Muscle of leg (tissue), 11 donors: Measurements from ENCODE around the gene HGS. TPM values are rescaled to one million over a fixed set of nuclear protein-coding genes. Genes with fewer than 3 reads are reported as not detected.
A peak's percentile ranks its signal among the peaks of the same experiment; 100 is the strongest.
"Not testable (repeated sequence)": the region's sequence is repeated elsewhere in the genome, so short reads cannot be mapped to it uniquely, and the experiment has no call there.

Experiments used
- DNase-seq: peaks from one replicate; pipeline ENCODE4 v3.0.0; 2013
- H3K27ac ChIP-seq: one replicate; pipeline ENCODE4 v1.5.1; 2013; ENCODE audit warnings: mild to moderate bottlenecking, low read length, control low read depth
- H3K27me3 ChIP-seq: one replicate; pipeline ENCODE4 v1.6.1; 2013; ENCODE audit warnings: low read length; ENCODE audit not compliant: control insufficient read depth, insufficient read depth
- H3K36me3 ChIP-seq: one replicate; pipeline ENCODE4 v1.6.1; 2013; ENCODE audit warnings: low read length; ENCODE audit not compliant: control insufficient read depth, insufficient read depth
- H3K4me1 ChIP-seq: one replicate; pipeline ENCODE4 v1.6.1; 2013; ENCODE audit warnings: low read length; ENCODE audit not compliant: control insufficient read depth, insufficient read depth
- H3K4me3 ChIP-seq: one replicate; pipeline ENCODE4 v1.5.1; 2013; ENCODE audit warnings: low read length, control low read depth
- H3K9me3 ChIP-seq: replicated peaks from 2 replicates; pipeline ENCODE4 v1.6.1; 2013; ENCODE audit warnings: low read depth, low read length; ENCODE audit not compliant: control insufficient read depth
- WGBS: methylation state at CpG from one replicate; pipeline ENCODE4 v1.1.5; 2013; ENCODE audit warnings: missing lambda C conversion rate; ENCODE audit not compliant: insufficient coverage; 5-methylcytosine and 5-hydroxymethylcytosine counted together
- polyA plus RNA-seq, 8 donors: library from polyadenylated mRNA; unstranded; fragments of 120-200 nt; gene quantifications; one replicate each; pipeline versions ENCODE4 v1.2.1 to v1.2.3, GENCODE V29; 2013; ENCODE audit warnings: inconsistent platforms in 1 of 8, low replicate concordance in 1 of 8; ENCODE audit not compliant: insufficient read length in 8 of 8, insufficient read depth in 1 of 8
- total RNA-seq: library from RNA; stranded (reverse); fragments of 120-200 nt; gene quantifications from one replicate; pipeline ENCODE4 v1.2.4, GENCODE V29; 2013

HGS gene
- total and polyA plus RNA-seq, 9 donors: 32.0 to 64.8 (median 47.4) TPM

DNA sequence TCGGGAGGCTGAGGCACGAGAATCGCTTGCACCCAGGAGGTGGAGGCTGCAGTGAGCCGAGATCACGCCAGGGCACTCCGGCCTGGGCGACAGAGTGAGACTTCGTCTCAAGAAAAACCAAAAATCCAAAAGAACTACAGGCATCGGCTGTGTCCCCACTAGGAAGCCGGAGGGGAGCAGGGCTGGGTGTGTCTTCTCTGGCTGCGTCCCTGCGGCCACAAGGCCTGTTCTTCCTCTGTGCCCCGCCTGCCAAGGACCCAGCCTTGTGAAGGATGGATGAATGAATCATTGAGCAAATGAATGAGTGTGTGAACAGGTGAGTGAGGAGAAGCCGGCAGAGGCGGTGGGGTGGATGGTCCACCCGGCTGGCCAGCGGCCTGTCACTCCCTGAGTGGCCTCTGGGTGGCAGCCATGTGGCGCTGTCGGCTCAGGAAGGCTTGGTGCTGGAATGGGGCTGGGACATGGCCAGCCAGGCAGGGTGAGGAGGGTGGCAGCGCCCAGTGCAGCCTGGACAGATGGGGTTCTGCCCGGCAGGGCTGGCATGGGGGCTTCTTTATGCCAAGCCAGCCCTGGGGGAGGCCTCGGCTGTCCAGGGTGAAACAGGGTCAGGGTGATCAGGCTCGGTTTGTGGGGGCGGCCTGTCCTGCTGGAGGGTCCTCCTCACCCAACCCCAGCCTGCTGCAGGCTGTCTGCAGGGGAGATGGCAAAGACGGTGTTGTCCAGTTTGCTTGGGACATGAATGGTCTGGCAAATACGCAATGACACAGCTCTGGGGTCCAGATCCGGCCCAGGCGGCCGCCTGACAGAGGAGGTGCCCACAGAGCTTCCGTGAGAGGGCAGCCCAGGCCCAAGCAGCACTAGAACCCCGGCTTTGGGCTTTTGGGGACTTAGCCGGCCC lies 49.9 kb downstream of the HGS start:
- H3K27ac ChIP-seq: no peak overlapping the region
- no peaks in the 10 kb centered on the region for H3K9me3 ChIP-seq
- DNase-seq: peak; percentile 74
- WGBS: 46% methylated on average over 31 of the region's 32 CpGs
- H3K4me1 ChIP-seq: peaks cover 17% of the 10 kb centered on the region
- H3K36me3 ChIP-seq: no peaks in the 10 kb centered on the region
- peaks cover 17% of the 10 kb centered on the region for H3K27me3 ChIP-seq
- H3K4me3 ChIP-seq: no peak overlapping the region

DNA sequence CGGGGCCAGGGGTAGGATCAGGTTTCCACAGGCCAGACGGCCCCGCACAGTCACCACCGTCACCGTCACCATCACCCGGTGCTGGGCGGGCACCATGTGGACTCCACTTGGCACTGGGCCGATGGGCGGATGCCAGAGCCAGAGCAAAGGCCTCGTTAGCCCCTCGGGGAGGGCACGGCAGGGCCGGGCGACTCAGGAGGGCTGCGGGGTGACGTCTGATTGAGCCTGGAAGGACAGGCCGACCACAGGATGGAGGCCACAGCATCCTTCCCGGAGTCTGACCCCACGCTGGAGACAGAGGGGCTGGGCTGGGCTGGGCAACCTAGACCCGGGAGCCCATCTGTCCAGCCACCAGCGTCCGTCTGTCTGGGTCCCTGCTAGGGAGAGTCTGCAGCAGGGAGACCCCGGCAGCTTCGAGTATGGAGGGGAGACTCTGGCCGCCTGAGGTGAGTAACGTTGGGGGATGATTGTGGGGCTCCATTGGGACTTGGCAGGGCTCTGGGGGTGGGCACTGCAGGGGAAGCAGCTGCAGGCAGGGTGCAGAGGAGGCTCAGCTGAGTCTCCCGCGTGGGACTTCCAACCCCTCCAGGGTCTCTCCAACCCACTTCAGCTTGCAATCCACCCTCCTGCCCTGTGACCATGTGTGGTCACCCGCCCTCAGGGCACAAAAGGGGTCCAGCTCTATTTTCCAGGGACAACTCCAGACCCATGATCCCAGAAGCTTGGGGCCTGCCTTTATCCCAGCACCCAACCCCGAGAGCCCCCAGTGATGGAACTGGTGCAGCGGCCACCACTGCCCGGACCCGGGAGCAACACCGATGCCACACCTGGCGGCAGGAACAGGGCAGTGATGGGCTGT lies 50.8 kb downstream of the HGS start:
- WGBS: 80% methylated on average over 35 of the region's 35 CpGs
- Histone ChIP-seq H3K36me3 (no peaks in the 10 kb centered on the region), H3K4me3 (no peak overlapping the region), H3K9me3 (no peaks in the 10 kb centered on the region), H3K27me3 (peaks cover 17% of the 10 kb centered on the region), H3K27ac (no peak overlapping the region), H3K4me1 (peaks cover 17% of the 10 kb centered on the region)
- no peak for DNase-seq

DNA sequence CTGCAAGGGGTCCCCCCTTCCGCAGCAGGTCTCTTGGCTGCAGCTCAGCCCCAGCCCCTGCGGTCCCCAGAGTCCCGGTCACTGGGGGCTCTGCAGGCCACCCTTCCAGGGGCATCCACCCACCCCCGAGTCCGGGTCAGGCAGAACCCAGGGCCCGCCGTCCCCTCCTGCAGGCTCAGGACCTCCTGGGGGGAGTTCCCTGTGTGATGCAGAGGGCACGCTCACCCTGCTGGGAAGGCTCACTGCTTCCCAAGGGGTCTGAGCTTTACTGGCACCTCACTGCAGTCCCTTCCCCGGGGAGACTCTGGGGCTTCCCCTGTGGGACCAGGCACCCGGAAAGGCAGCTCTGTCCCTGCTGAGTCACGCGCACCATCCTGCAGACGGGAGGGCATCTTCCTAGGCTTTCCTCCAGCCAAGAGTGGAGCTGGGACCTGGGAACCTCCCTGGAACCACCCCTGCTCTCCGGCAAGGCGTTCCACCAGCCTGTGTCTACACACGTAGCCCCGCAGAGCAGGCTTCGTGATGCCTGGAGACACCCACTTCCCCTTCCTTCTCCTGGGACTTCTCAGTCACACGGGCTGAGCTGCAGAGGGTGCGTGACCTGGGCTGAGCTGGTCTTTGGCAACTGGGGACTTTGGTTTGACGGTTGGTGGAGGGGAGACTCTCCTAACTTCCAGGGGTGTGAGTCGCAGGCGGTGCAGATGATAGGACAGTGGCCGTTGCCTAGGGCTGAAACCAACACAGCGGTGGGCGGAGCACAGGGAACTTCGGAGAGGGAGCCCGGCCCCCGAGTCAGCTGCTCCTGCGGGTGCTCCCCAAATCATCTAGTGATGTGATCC lies 51.7 kb downstream of the HGS start:
- Histone ChIP-seq H3K4me1 (peaks cover 17% of the 10 kb centered on the region), H3K27me3 (peaks cover 16% of the 10 kb centered on the region), H3K9me3 (no peaks in the 10 kb centered on the region), H3K27ac (no peak overlapping the region), H3K36me3 (no peaks in the 10 kb centered on the region), H3K4me3 (no peak overlapping the region)
- 49% methylated on average over 24 of the region's 30 CpGs for WGBS
- no peak for DNase-seq

DNA sequence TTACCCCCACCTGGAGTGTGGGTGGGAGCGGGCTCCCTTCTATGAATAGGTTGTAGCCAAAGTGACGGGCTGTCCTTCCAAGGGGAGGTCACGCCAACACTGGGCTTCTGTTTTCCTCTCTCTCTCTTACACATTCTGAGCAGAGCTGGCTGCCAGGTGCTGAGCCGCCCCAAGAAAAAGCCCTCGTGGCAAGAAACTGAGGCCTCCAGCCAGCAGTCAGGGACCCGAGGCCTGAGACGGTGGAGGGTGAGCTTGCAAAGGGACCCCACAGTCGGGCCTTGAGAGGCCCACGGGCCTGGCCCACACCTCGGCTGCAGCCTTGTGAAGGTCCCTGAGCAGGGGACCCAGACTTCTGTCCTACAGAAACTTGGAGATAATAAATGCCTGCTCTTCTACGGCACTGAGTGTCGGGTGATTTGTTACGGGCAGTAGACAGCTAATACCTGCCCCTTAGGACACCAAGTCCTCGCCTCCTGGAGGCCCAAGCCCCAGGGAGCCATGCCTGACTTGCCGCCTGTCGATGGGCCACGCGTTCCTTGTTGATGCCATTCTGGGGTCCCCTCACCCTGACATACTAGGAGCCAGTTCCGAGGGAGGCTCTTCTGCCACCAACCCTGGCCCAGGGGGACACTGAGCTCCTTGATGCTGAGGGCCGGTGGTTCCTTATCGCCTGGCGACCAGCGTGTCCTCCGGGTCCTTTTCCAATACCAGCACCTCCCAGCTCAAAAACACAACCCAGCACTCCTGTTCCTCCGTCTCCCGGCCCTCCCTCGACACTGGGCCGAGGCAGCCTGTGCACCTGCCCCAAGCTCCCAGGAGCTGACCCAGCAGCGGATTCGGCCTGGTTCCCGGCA lies 54.4 kb downstream of the HGS start:
- H3K9me3 ChIP-seq: no peaks in the 10 kb centered on the region
- WGBS: 72% methylated on average over 28 of the region's 31 CpGs
- no peak for DNase-seq
- H3K4me3 ChIP-seq: no peak overlapping the region
- H3K27me3 ChIP-seq: peaks cover 28% of the 10 kb centered on the region
- no peaks in the 10 kb centered on the region for H3K36me3 ChIP-seq
- peaks cover 20% of the 10 kb centered on the region for H3K4me1 ChIP-seq
- no peak overlapping the region for H3K27ac ChIP-seq

DNA sequence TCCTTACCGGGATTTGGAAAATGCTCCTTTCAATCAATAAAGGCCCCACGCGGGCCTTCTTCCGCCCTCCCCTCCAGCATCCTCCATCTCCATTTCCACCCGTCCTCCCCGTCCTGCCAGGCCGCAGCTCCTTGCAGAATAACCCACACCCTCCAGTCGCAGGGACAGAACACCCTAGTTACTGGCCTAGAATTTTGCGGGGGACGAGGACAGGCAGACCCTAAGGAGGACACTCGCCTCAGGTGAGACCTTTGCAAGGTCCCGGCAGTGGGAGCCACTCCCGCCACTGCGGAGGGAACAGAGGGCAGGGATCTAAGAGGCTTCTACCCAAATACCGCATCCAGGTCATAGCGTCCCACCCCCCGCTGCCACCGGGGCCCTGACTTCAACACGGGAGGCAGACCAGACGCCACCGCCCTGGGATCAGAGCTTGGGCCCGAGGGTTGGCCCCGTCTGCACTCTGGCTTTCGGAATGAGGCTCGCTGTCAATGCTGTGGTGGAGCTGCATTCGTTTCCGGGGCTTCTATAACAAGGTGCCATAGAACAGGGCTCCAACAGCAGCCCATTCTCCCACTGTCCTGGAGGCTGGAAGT lies 55.1 kb downstream of the HGS start:
- no peak for DNase-seq
- Histone ChIP-seq H3K36me3 (no peaks in the 10 kb centered on the region), H3K27me3 (peaks cover 24% of the 10 kb centered on the region), H3K27ac (no peak overlapping the region), H3K9me3 (no peaks in the 10 kb centered on the region), H3K4me3 (no peak overlapping the region), H3K4me1 (peaks cover 18% of the 10 kb centered on the region)
- WGBS: 67% methylated on average over 21 of the region's 27 CpGs

DNA sequence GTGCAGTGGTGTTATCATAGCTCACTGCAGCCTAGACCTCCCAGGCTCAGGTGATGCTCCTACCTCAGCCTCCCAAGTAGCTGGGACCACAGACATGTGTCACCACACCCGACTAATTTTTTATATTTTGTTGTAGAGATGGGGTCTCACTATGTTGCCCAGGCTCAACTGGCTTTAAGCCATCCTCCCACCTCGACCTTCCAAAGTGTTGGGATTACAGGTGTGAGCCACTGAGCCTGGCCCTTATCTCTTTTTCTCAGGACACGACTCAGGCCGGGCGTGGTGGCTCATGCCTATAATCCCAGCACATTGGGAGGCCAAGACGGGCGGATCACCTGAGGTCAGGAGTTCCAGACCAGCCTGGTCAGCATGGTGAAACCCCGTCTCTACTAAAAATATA lies 55.8 kb downstream of the HGS start:
- not testable (repeated sequence) for DNase-seq, H3K36me3 ChIP-seq, H3K9me3 ChIP-seq, H3K4me3 ChIP-seq, H3K27ac ChIP-seq
- Histone ChIP-seq H3K4me1 (peaks cover 13% of the 10 kb centered on the region), H3K27me3 (peaks cover 24% of the 10 kb centered on the region)
- WGBS: 94% methylated on average over 5 of the region's 8 CpGs

DNA sequence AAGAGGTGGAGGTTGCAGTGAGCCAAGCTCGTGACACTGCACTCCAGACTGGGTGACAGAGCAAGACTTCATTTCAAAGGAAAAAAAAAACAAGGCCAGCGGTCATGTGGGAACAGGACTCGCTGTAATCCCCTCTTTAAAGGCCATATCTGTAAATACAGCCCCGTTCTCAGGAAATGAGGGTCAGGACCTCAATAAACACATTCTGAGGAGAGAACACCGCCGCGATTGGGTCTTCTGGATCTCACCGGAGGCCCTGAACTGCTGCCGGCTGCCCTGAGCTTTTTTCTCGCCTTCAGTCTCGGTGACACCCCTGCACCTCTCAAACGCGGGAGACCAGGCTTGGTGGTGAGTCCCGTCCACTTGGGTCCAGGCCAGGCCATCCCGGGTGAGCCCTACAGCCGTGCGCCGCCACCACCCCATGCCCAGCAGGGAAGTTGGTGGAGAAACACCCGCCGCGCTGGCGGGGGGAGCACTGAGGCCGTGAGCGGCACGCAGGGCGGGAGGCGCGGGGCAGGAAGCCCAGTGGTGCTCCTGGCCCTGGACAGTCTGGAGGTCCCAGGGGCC lies 56.7 kb downstream of the HGS start:
- Histone ChIP-seq H3K27me3 (peaks cover 22% of the 10 kb centered on the region), H3K9me3 (no peaks in the 10 kb centered on the region), H3K27ac (no peak overlapping the region), H3K4me1 (peaks cover 13% of the 10 kb centered on the region), H3K36me3 (no peaks in the 10 kb centered on the region), H3K4me3 (no peak overlapping the region)
- WGBS: 16% methylated on average over 26 of the region's 28 CpGs
- no peak for DNase-seq

DNA sequence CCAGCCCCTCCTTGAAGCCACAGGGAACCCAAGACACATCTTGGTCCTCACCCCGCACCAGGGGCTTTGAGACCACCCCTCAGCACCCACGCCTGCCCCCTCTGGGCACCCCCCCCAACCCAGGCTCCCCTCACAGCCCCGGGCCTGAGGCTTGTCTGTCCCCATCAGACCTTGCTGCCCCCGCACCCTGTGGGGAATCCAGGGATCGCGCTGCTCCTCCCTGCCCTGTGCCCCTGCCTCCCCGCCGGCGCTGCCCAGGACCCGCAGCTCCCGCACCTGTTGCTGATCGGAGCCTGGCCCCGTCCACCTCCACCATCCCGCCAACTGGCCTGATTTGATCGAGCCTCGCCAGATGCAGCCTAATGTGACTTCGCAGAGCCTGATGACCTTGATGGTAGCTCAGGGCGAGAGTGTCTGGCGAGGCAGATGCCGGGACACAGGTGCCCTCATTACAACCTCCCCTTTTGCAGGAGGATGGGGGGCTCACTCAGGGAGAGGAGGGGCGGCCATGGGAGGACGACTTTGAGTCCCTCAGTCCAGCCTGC lies 57.3 kb downstream of the HGS start:
- peaks cover 9% of the 10 kb centered on the region for H3K4me1 ChIP-seq
- WGBS: 22% methylated on average over 11 of the region's 22 CpGs
- H3K4me3 ChIP-seq: no peak overlapping the region
- no peak for DNase-seq
- H3K36me3 ChIP-seq: no peaks in the 10 kb centered on the region
- H3K27ac ChIP-seq: no peak overlapping the region
- no peaks in the 10 kb centered on the region for H3K9me3 ChIP-seq
- H3K27me3 ChIP-seq: peaks cover 16% of the 10 kb centered on the region
